ENCODE results near the gene FGF1. TPM values are rescaled to one million over a fixed set of nuclear protein-coding genes. Genes with fewer than 3 reads are reported as not detected.

FGF1 gene
- total RNA-seq, 2 experiments from 2014 or later = not detected

- no peaks in the 10 kb centered on the region for H3K36me3 Mint-ChIP-seq (ENCODE audit: low read depth)
- DNase-seq (no peak), ATAC-seq (ENCODE audit: poor library complexity) (no peak)
- Histone ChIP-seq H3K27ac (ENCODE audit: low read depth in 1 of 2, low read length in 2 of 2) (no peak overlapping the region), H3K4me3 (ENCODE audit: low read length) (no peak overlapping the region), H3K36me3 (ENCODE audit: insufficient read depth, low read length) (no peaks in the 10 kb centered on the region), H3K9me3 (ENCODE audit: control insufficient read depth in 1 of 2, insufficient read depth in 1 of 2, low read length in 2 of 2) (peaks cover 0 to 5% of the 10 kb centered on the region in 2 experiments), H3K4me1 (ENCODE audit: insufficient read depth, low read length) (no peaks in the 10 kb centered on the region), H3K27me3 (ENCODE audit: control insufficient read depth in 1 of 2, insufficient read depth in 2 of 2, low read length in 2 of 2) (peaks cover 0 to 3% of the 10 kb centered on the region in 2 experiments)
- H3K4me1 Mint-ChIP-seq (ENCODE audit: low read depth) = no peaks in the 10 kb centered on the region
- ChIA-PET POLR2A (no interaction called here), CTCF (no interaction called here)
- H3K27me3 Mint-ChIP-seq = peaks cover 18% of the 10 kb centered on the region
- H3K9me3 Mint-ChIP-seq = no peaks in the 10 kb centered on the region
- TF ChIP-seq, protein P1, sequence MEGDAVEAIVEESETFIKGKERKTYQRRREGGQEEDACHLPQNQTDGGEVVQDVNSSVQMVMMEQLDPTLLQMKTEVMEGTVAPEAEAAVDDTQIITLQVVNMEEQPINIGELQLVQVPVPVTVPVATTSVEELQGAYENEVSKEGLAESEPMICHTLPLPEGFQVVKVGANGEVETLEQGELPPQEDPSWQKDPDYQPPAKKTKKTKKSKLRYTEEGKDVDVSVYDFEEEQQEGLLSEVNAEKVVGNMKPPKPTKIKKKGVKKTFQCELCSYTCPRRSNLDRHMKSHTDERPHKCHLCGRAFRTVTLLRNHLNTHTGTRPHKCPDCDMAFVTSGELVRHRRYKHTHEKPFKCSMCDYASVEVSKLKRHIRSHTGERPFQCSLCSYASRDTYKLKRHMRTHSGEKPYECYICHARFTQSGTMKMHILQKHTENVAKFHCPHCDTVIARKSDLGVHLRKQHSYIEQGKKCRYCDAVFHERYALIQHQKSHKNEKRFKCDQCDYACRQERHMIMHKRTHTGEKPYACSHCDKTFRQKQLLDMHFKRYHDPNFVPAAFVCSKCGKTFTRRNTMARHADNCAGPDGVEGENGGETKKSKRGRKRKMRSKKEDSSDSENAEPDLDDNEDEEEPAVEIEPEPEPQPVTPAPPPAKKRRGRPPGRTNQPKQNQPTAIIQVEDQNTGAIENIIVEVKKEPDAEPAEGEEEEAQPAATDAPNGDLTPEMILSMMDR (IDR thresholded peaks at IDR 0.05) = no peak
- intact Hi-C loops (cut with DNase I, micrococcal nuclease) = no loop called here
- H3K4me3 Mint-ChIP-seq = no peak overlapping the region
- H3K27ac Mint-ChIP-seq = no peak overlapping the region
Measured at GRCh38 chr5:142661957-142662356, 23.9 kb downstream of the FGF1 start.

GRCh38 chr5:142661143-142661542, 24.7 kb downstream of the FGF1 start:
- Histone ChIP-seq H3K4me3 (ENCODE audit: low read length) (no peak overlapping the region), H3K27ac (ENCODE audit: low read depth in 1 of 2, low read length in 2 of 2) (no peak overlapping the region), H3K27me3 (ENCODE audit: control insufficient read depth in 1 of 2, insufficient read depth in 2 of 2, low read length in 2 of 2) (peaks cover 0 to 3% of the 10 kb centered on the region in 2 experiments), H3K4me1 (ENCODE audit: insufficient read depth, low read length) (no peaks in the 10 kb centered on the region), H3K36me3 (ENCODE audit: insufficient read depth, low read length) (no peaks in the 10 kb centered on the region), H3K9me3 (ENCODE audit: control insufficient read depth in 1 of 2, insufficient read depth in 1 of 2, low read length in 2 of 2) (peaks cover 0 to 5% of the 10 kb centered on the region in 2 experiments)
- intact Hi-C loops (cut with DNase I, micrococcal nuclease) = no loop called here
- no peaks in the 10 kb centered on the region for H3K9me3 Mint-ChIP-seq
- peaks cover 19% of the 10 kb centered on the region for H3K27me3 Mint-ChIP-seq
- H3K36me3 Mint-ChIP-seq (ENCODE audit: low read depth) = no peaks in the 10 kb centered on the region
- H3K4me3 Mint-ChIP-seq = no peak overlapping the region
- ATAC-seq (ENCODE audit: poor library complexity) (no peak), DNase-seq (no peak)
- TF ChIP-seq, protein P1 (IDR thresholded peaks at IDR 0.05) = no peak
- H3K27ac Mint-ChIP-seq = no peak overlapping the region
- CTCF ChIA-PET = no interaction called here
- POLR2A ChIA-PET = no interaction called here
- peaks cover under 1% of the 10 kb centered on the region for H3K4me1 Mint-ChIP-seq (ENCODE audit: low read depth)

DNA sequence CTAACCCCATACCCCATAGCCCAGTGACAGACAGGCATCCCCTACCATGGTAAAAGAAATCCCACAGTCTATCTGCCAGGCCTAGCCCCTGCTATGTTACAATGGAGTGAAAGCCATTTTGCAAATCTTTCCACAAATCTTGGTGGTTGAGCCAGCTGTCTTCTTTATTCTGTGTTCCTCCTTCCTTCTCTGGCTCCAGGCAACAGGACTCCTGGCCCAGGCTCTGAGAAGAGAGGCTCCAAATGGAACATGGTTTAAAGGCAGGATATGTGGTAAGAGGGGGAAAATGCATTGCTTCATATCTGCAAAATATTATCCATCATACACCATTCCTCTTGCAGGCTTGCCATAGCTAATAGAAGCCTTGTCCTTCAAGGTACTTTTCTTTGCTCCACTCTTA, 25.2 kb downstream of the FGF1 start:
- CTCF ChIA-PET = no interaction called here
- Mint-ChIP-seq H3K36me3 (ENCODE audit: low read depth) (no peaks in the 10 kb centered on the region), H3K27me3 (peaks cover 23% of the 10 kb centered on the region), H3K9me3 (no peaks in the 10 kb centered on the region), H3K4me1 (ENCODE audit: low read depth) (peaks cover 5% of the 10 kb centered on the region), H3K4me3 (no peak overlapping the region), H3K27ac (no peak overlapping the region)
- Histone ChIP-seq H3K27me3 (ENCODE audit: control insufficient read depth in 1 of 2, insufficient read depth in 2 of 2, low read length in 2 of 2) (peaks cover 0 to 3% of the 10 kb centered on the region in 2 experiments), H3K36me3 (ENCODE audit: insufficient read depth, low read length) (no peaks in the 10 kb centered on the region), H3K4me3 (ENCODE audit: low read length) (no peak overlapping the region), H3K4me1 (ENCODE audit: insufficient read depth, low read length) (no peaks in the 10 kb centered on the region), H3K9me3 (ENCODE audit: control insufficient read depth in 1 of 2, insufficient read depth in 1 of 2, low read length in 2 of 2) (peaks cover 0 to 5% of the 10 kb centered on the region in 2 experiments), H3K27ac (ENCODE audit: low read depth in 1 of 2, low read length in 2 of 2) (no peak overlapping the region)
- POLR2A ChIA-PET = no interaction called here
- no peak for DNase-seq
- intact Hi-C loops (cut with DNase I, micrococcal nuclease) = no loop called here
- no peak for ATAC-seq (ENCODE audit: poor library complexity)
- TF ChIP-seq, protein P1 (IDR thresholded peaks at IDR 0.05) = no peak
